ENCODE data around the gene GABARAP.

GABARAP gene

DNA sequence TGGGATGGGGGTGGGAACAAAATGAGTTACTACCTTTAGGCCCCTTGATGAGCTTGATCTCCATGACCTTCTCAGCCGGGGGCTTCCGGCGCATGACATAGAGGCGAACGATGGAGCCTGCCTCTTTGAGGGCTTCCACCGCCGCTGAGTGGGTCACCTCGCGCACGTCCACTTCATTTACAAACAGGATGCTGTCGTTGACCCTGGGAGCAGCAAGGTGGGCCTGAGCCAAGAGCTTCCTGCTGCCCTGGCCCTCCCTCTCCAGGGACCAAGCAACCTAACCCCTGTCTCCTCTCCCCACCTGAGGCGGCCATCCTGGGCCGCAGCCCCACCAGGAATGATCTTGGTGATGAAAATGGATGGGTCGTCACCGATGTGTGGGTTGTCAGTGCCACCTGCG lies 38.9 kb downstream of the GABARAP start:
- H3K4me2 ChIP-seq (ENCODE audit: low read depth, low read length, poor library complexity, severe bottlenecking) = no peak overlapping the region
- H3F3A ChIP-seq (ENCODE audit: insufficient read depth) = peaks cover 3% of the 10 kb centered on the region; the same call in 1 of the 2 replicates
- H3K4me3 ChIP-seq (ENCODE audit: insufficient read depth, low read length, poor library complexity, severe bottlenecking) = no peak overlapping the region
- TF ChIP-seq EZH2phosphoT487 (conservative IDR thresholded peaks at IDR 0.05; ENCODE audit: low read length) = no peak
- TF ChIP-seq, protein P1, sequence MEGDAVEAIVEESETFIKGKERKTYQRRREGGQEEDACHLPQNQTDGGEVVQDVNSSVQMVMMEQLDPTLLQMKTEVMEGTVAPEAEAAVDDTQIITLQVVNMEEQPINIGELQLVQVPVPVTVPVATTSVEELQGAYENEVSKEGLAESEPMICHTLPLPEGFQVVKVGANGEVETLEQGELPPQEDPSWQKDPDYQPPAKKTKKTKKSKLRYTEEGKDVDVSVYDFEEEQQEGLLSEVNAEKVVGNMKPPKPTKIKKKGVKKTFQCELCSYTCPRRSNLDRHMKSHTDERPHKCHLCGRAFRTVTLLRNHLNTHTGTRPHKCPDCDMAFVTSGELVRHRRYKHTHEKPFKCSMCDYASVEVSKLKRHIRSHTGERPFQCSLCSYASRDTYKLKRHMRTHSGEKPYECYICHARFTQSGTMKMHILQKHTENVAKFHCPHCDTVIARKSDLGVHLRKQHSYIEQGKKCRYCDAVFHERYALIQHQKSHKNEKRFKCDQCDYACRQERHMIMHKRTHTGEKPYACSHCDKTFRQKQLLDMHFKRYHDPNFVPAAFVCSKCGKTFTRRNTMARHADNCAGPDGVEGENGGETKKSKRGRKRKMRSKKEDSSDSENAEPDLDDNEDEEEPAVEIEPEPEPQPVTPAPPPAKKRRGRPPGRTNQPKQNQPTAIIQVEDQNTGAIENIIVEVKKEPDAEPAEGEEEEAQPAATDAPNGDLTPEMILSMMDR (IDR thresholded peaks at IDR 0.05; ENCODE audit: insufficient read depth, low read length, poor library complexity, severe bottlenecking) = no peak
- no peaks in the 10 kb centered on the region for H3K27me3 ChIP-seq (ENCODE audit: low read length)
- H4K20me1 ChIP-seq (ENCODE audit: low read depth, low read length) = no peaks in the 10 kb centered on the region
- H3K36me3 ChIP-seq (ENCODE audit: low read length) = no peaks in the 10 kb centered on the region
- no peak overlapping the region for H3K9ac ChIP-seq (ENCODE audit: low read length)
- no peak overlapping the region for H2AFZ ChIP-seq (ENCODE audit: low read depth, low read length, severe bottlenecking)
- no peaks in the 10 kb centered on the region for H3K79me2 ChIP-seq (ENCODE audit: insufficient read depth, low read length)
- no peaks in the 10 kb centered on the region for H3K9me3 ChIP-seq (ENCODE audit: insufficient read depth, low read length)
- H3K27ac ChIP-seq (ENCODE audit: low read depth, low read length) = no peak overlapping the region
- H3K9me2 ChIP-seq (replicated peaks; ENCODE audit: insufficient read depth, low read length) = no peaks in the 10 kb centered on the region

DNA sequence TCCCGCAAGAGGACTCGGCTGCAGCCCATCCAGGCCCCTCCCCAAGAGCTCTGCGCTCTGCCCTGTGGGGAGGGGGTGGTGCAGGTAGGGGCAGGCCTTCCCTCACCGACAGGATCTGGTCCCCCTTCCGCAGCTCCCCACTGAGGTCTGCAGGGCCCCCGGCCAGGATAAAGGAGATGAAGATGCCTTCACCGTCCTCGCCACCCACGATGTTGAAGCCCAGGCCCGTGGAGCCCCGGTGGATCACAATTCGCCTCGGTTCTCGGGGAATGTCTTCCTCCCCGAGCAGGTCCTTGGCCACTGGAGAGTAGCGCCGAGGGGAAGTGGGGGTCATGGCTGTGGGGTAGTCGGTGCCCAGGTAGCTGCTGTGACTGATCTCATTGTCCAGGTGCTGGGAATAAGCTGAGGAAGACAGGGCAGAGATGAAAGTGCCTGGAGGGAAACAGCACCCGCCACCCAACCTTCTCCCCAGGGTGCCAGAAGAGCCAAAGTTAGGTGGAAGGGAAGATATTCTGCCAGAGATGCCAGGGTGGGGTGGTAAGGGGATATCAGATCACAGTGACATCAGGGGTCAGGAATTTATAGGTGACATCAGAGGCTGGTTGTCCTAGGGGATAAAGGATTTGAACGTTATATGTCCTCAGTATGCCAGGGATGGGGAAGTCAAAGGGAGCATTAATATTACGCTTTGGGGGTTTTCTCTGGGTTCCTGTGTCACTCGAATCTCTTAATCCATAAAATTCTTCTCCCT lies 45.4 kb downstream of the GABARAP start:
- no peak overlapping the region for H3K4me3 ChIP-seq (ENCODE audit: insufficient read depth, low read length, poor library complexity, severe bottlenecking)
- H3K27me3 ChIP-seq (ENCODE audit: low read length) = no peaks in the 10 kb centered on the region

DNA sequence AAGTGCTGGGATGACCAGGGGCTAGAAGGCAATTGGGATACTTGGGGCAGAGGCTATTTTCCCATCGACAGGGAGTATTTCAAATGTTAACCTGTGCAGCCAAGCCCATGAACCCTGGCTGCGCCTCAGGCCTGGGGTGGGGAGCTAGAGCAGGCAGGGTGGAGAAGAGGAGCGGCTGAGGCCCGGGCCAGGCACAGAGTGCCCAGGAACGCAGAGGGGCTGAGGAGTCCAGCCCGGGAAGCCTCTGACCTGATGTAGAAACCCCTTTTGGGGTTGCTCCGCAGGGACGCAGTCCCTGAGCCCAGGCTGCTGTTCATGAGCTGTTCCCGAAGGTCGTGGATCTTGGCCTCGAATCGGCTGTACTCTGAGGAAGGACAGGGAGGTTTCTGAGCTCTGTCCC lies 46.3 kb downstream of the GABARAP start:
- Histone ChIP-seq H3K9me2 (replicated peaks; ENCODE audit: insufficient read depth, low read length) (no peaks in the 10 kb centered on the region), H3F3A (ENCODE audit: insufficient read depth) (no peaks in the 10 kb centered on the region), H4K20me1 (ENCODE audit: low read depth, low read length) (no peaks in the 10 kb centered on the region), H3K27ac (ENCODE audit: low read depth, low read length) (no peak overlapping the region), H3K27me3 (ENCODE audit: low read length) (no peaks in the 10 kb centered on the region), H3K36me3 (ENCODE audit: low read length) (no peaks in the 10 kb centered on the region), H2AFZ (ENCODE audit: low read depth, low read length, severe bottlenecking) (no peak overlapping the region), H3K4me3 (ENCODE audit: insufficient read depth, low read length, poor library complexity, severe bottlenecking) (no peak overlapping the region), H3K9ac (ENCODE audit: low read length) (no peak overlapping the region), H3K9me3 (ENCODE audit: insufficient read depth, low read length) (no peaks in the 10 kb centered on the region), H3K4me2 (ENCODE audit: low read depth, low read length, poor library complexity, severe bottlenecking) (no peak overlapping the region), H3K79me2 (ENCODE audit: insufficient read depth, low read length) (no peaks in the 10 kb centered on the region)
- no peak for TF ChIP-seq EZH2phosphoT487 (conservative IDR thresholded peaks at IDR 0.05; ENCODE audit: low read length)
- TF ChIP-seq, protein P1 (IDR thresholded peaks at IDR 0.05; ENCODE audit: insufficient read depth, low read length, poor library complexity, severe bottlenecking) = no peak

More for the DNA sequence above, 45.4 kb downstream of the GABARAP start:
- Histone ChIP-seq H4K20me1 (ENCODE audit: low read depth, low read length) (no peaks in the 10 kb centered on the region), H2AFZ (ENCODE audit: low read depth, low read length, severe bottlenecking) (no peak overlapping the region), H3F3A (ENCODE audit: insufficient read depth) (no peaks in the 10 kb centered on the region), H3K4me2 (ENCODE audit: low read depth, low read length, poor library complexity, severe bottlenecking) (no peak overlapping the region), H3K9me2 (replicated peaks; ENCODE audit: insufficient read depth, low read length) (no peaks in the 10 kb centered on the region), H3K79me2 (ENCODE audit: insufficient read depth, low read length) (no peaks in the 10 kb centered on the region), H3K9me3 (ENCODE audit: insufficient read depth, low read length) (no peaks in the 10 kb centered on the region), H3K9ac (ENCODE audit: low read length) (no peak overlapping the region), H3K36me3 (ENCODE audit: low read length) (no peaks in the 10 kb centered on the region), H3K27ac (ENCODE audit: low read depth, low read length) (no peak overlapping the region)
- TF ChIP-seq, protein P1 (IDR thresholded peaks at IDR 0.05; ENCODE audit: insufficient read depth, low read length, poor library complexity, severe bottlenecking) = no peak
- no peak for TF ChIP-seq EZH2phosphoT487 (conservative IDR thresholded peaks at IDR 0.05; ENCODE audit: low read length)
